Thyroid gland (tissue), 4 donors: Measurements from ENCODE around the gene CCL27. TPM values are rescaled to one million over a fixed set of nuclear protein-coding genes. Genes with fewer than 3 reads are reported as not detected.

Experiments used
- DNase-seq, 2 donors: peaks; one replicate each; pipeline ENCODE4 v3.0.0-alpha.2; 2019
- H3K27ac ChIP-seq, 3 donors: fragments of 200-600 bp; sonication (generic); 1 replicate in 2 of 3; 2 replicates in 1 of 3; pipeline ENCODE4 v1.5.1; 2016 to 2019; ENCODE audit warnings: mild to moderate bottlenecking in 1 of 3, moderate library complexity in 1 of 3
- H3K27me3 ChIP-seq: fragments of 200-600 bp; sonication (generic); one replicate; pipeline ENCODE4 v1.5.1; 2019
- H3K36me3 ChIP-seq, 2 donors: fragments of 200-600 bp; sonication (generic); one replicate each; pipeline ENCODE4 v1.5.1; 2016 to 2019
- H3K4me1 ChIP-seq, 2 donors: fragments of 200-600 bp; sonication (generic); one replicate each; pipeline ENCODE4 v1.5.1; 2017 to 2019
- H3K4me3 ChIP-seq, 3 donors: fragments of 200-600 bp; sonication (generic); replicated peaks in 1 of 3; 1 replicate in 2 of 3; 2 replicates in 1 of 3; pipeline ENCODE4 v1.5.1; 2016; ENCODE audit warnings: mild to moderate bottlenecking in 1 of 3
- H3K9me3 ChIP-seq: fragments of 200-600 bp; sonication (generic); one replicate; pipeline ENCODE4 v1.5.1; 2017
- POLR2A ChIP-seq, 2 donors: fragments of 450-650 bp; IDR thresholded peaks; one replicate each; pipeline ENCODE4 v1.6.1; 2017; ENCODE audit warnings: antibody characterized with exemption in 2 of 2, mild to moderate bottlenecking in 2 of 2, moderate library complexity in 1 of 2
- WGBS, 2 donors: methylation state at CpG; one replicate each; pipeline ENCODE4 v1.1.5; 2017; 5-methylcytosine and 5-hydroxymethylcytosine counted together
- intact Hi-C: fragments of 100-400 bp; cut with DNase I; formaldehyde crosslinking; loops from one replicate; pipeline ENCODE4 v1.15.1; 2023
- total RNA-seq, 4 donors: library from RNA; depleted of rRNA; stranded (reverse); fragments of >200 nt; gene quantifications; one replicate each; pipeline ENCODE4 v1.2.3, GENCODE V29; 2016
- TF ChIP-seq, protein P1 (sequence below), 6 experiments: fragments of 200-600 bp in 3 of 6; fragments of 450-650 bp in 3 of 6; sonication (generic) in 3 of 6; IDR thresholded peaks; one replicate each; pipeline ENCODE4 v1.5.1; 2016 to 2019; ENCODE audit warnings: antibody characterized with exemption in 6 of 6, mild to moderate bottlenecking in 2 of 6, inconsistent platforms in 1 of 6, moderate library complexity in 1 of 6

The CCL27 gene
- total RNA-seq, 4 donors from 2014 or later, result 1.1 TPM; not detected in 3

GRCh38 chr9:34659592-34660253 lies 2.7 kb downstream of the CCL27 start:
- intact Hi-C loops, result no loop called here
- H3K4me3 ChIP-seq, result no peak overlapping the region
- no peak overlapping the region for H3K27ac ChIP-seq
- H3K9me3 ChIP-seq, result no peaks in the 10 kb centered on the region
- no peaks in the 10 kb centered on the region for H3K27me3 ChIP-seq
- WGBS, 2 donors, result 90 to 96% methylated on average over 5 to 8 of the region's 8 CpGs
- no peaks in the 10 kb centered on the region for H3K36me3 ChIP-seq
- no peak for DNase-seq
- TF ChIP-seq, protein P1, sequence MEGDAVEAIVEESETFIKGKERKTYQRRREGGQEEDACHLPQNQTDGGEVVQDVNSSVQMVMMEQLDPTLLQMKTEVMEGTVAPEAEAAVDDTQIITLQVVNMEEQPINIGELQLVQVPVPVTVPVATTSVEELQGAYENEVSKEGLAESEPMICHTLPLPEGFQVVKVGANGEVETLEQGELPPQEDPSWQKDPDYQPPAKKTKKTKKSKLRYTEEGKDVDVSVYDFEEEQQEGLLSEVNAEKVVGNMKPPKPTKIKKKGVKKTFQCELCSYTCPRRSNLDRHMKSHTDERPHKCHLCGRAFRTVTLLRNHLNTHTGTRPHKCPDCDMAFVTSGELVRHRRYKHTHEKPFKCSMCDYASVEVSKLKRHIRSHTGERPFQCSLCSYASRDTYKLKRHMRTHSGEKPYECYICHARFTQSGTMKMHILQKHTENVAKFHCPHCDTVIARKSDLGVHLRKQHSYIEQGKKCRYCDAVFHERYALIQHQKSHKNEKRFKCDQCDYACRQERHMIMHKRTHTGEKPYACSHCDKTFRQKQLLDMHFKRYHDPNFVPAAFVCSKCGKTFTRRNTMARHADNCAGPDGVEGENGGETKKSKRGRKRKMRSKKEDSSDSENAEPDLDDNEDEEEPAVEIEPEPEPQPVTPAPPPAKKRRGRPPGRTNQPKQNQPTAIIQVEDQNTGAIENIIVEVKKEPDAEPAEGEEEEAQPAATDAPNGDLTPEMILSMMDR (IDR thresholded peaks at IDR 0.05), result no peak
- no peak for TF ChIP-seq POLR2A (IDR thresholded peaks at IDR 0.05)
- H3K4me1 ChIP-seq, result peaks cover 8 to 12% of the 10 kb centered on the region in 2 donors

DNA sequence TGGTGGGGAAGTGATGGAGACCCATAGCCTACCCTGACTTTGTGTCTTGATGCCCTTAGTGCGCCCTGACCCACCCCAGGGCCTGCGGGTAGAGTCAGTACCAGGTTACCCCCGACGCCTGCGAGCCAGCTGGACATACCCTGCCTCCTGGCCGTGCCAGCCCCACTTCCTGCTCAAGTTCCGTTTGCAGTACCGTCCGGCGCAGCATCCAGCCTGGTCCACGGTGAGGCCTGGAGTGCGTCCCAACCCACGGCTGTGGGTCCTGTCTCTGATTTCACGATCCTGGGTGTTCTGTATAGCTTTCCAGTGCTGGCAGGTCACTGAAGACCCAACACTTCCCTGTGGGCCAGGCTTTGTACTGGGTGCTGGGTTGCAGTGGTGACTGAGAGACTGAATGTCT lies 4.0 kb downstream of the CCL27 start:
- TF ChIP-seq, protein P1 (IDR thresholded peaks at IDR 0.05), result no peak
- intact Hi-C loops, result no loop called here
- H3K27me3 ChIP-seq, result no peaks in the 10 kb centered on the region
- WGBS, 2 donors, result 89 to 93% methylated on average over 12 to 14 of the region's 14 CpGs
- H3K4me1 ChIP-seq, result peaks cover 21% of the 10 kb centered on the region in 2 donors
- no peaks in the 10 kb centered on the region for H3K9me3 ChIP-seq
- H3K27ac ChIP-seq, result no peak overlapping the region
- DNase-seq, result no peak
- no peaks in the 10 kb centered on the region for H3K36me3 ChIP-seq
- no peak overlapping the region for H3K4me3 ChIP-seq

- TF ChIP-seq, protein P1 (IDR thresholded peaks at IDR 0.05), result no peak
- TF ChIP-seq POLR2A (IDR thresholded peaks at IDR 0.05), result no peak
- intact Hi-C loops, result no loop called here
- Histone ChIP-seq H3K9me3 (no peaks in the 10 kb centered on the region), H3K27me3 (no peaks in the 10 kb centered on the region), H3K27ac (no peak overlapping the region), H3K4me1 (peaks cover 32 to 36% of the 10 kb centered on the region in 2 donors), H3K4me3 (no peak overlapping the region), H3K36me3 (no peaks in the 10 kb centered on the region)
- 87 to 96% methylated on average over 4 to 5 of the region's 5 CpGs for WGBS, 2 donors
- DNase-seq, result no peak
Observed at GRCh38 chr9:34656992-34657391, 5.5 kb downstream of the CCL27 start.

DNA sequence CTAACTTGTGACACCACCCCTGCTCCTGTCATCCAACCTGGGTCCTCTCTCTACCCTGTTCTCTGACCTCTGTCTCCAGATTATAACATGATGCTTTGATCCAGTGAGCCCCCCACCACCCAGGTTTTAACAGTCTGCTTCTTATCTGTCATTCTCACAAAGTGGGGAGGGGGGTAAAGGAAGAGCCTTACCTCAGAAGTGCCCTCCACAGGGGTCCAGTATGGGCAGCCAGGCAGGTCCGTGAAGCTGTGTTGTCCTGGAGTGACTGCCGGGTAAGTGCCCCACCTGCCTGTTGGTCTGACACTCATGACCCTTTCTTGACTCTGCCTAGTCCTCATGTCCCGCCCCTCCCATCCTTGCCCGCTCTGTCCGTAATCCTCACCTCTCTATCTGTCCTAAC lies 7.1 kb downstream of the CCL27 start:
- H3K9me3 ChIP-seq, result no peaks in the 10 kb centered on the region
- TF ChIP-seq POLR2A (IDR thresholded peaks at IDR 0.05), result no peak
- TF ChIP-seq, protein P1 (IDR thresholded peaks at IDR 0.05), result no peak
- H3K4me3 ChIP-seq, result no peak overlapping the region
- H3K27me3 ChIP-seq, result no peaks in the 10 kb centered on the region
- intact Hi-C loops, result no loop called here
- no peak for DNase-seq
- H3K4me1 ChIP-seq, result peaks cover 44 to 50% of the 10 kb centered on the region in 2 donors
- peak overlapping the region in 1 of 3 donors; percentile 32 for H3K27ac ChIP-seq
- H3K36me3 ChIP-seq, result no peaks in the 10 kb centered on the region
- whole genome bisulfite sequencing, 2 donors, result 68 to 74% methylated on average over 4 to 5 of the region's 5 CpGs

- Histone ChIP-seq H3K4me3 (no peak overlapping the region), H3K27ac (peak overlapping the region; percentile 22 to 88 (median 84)), H3K4me1 (peaks cover 44 to 50% of the 10 kb centered on the region in 2 donors), H3K27me3 (no peaks in the 10 kb centered on the region), H3K9me3 (no peaks in the 10 kb centered on the region), H3K36me3 (peaks cover 1 to 2% of the 10 kb centered on the region in 2 donors)
- intact Hi-C loops, result no loop called here
- 22 to 34% methylated on average over 10 of the region's 11 CpGs for WGBS, 2 donors
- DNase-seq, result peak; percentile 90
- TF ChIP-seq POLR2A (IDR thresholded peaks at IDR 0.05), result no peak
- TF ChIP-seq, protein P1 (IDR thresholded peaks at IDR 0.05), result no peak
Observed at GRCh38 chr9:34654323-34655051, 8.0 kb downstream of the CCL27 start.
